Thyroid gland (tissue), 4 donors: ENCODE measurements around the gene FRMD4B. TPM values are rescaled to one million over a fixed set of nuclear protein-coding genes. Genes with fewer than 3 reads are reported as not detected.

ENCODE experiments used
- DNase-seq, 2 donors: peaks; one replicate each; pipeline ENCODE4 v3.0.0-alpha.2; 2019
- H3K27ac ChIP-seq, 3 donors: fragments of 200-600 bp; sonication (generic); 1 replicate in 2 of 3; 2 replicates in 1 of 3; pipeline ENCODE4 v1.5.1; 2016 to 2019; ENCODE audit warnings: mild to moderate bottlenecking in 1 of 3, moderate library complexity in 1 of 3
- H3K27me3 ChIP-seq: fragments of 200-600 bp; sonication (generic); one replicate; pipeline ENCODE4 v1.5.1; 2019
- H3K36me3 ChIP-seq, 2 donors: fragments of 200-600 bp; sonication (generic); one replicate each; pipeline ENCODE4 v1.5.1; 2016 to 2019
- H3K4me1 ChIP-seq, 2 donors: fragments of 200-600 bp; sonication (generic); one replicate each; pipeline ENCODE4 v1.5.1; 2017 to 2019
- H3K4me3 ChIP-seq, 3 donors: fragments of 200-600 bp; sonication (generic); replicated peaks in 1 of 3; 1 replicate in 2 of 3; 2 replicates in 1 of 3; pipeline ENCODE4 v1.5.1; 2016; ENCODE audit warnings: mild to moderate bottlenecking in 1 of 3
- H3K9me3 ChIP-seq: fragments of 200-600 bp; sonication (generic); one replicate; pipeline ENCODE4 v1.5.1; 2017
- CTCF ChIP-seq, 6 experiments: fragments of 200-600 bp in 3 of 6; fragments of 450-650 bp in 3 of 6; sonication (generic) in 3 of 6; IDR thresholded peaks; one replicate each; pipeline ENCODE4 v1.5.1; 2016 to 2019; ENCODE audit warnings: antibody characterized with exemption in 6 of 6, mild to moderate bottlenecking in 2 of 6, inconsistent platforms in 1 of 6, moderate library complexity in 1 of 6
- POLR2A ChIP-seq, 2 donors: fragments of 450-650 bp; IDR thresholded peaks; one replicate each; pipeline ENCODE4 v1.6.1; 2017; ENCODE audit warnings: antibody characterized with exemption in 2 of 2, mild to moderate bottlenecking in 2 of 2, moderate library complexity in 1 of 2
- WGBS, 2 donors: methylation state at CpG; one replicate each; pipeline ENCODE4 v1.1.5; 2017; 5-methylcytosine and 5-hydroxymethylcytosine counted together
- intact Hi-C: fragments of 100-400 bp; cut with DNase I; formaldehyde crosslinking; loops from one replicate; pipeline ENCODE4 v1.15.1; 2023
- total RNA-seq, 4 donors: library from RNA; depleted of rRNA; stranded (reverse); fragments of >200 nt; gene quantifications; one replicate each; pipeline ENCODE4 v1.2.3, GENCODE V29; 2016

Gene FRMD4B
- total RNA-seq, 4 donors from 2014 or later = 109 to 224 (median 161) TPM

GRCh38 chr3:69130689-69131088 is 255.2 kb downstream of the FRMD4B start:
- no peaks in the 10 kb centered on the region for H3K27me3 ChIP-seq
- H3K9me3 ChIP-seq = no peaks in the 10 kb centered on the region
- TF ChIP-seq CTCF (IDR thresholded peaks at IDR 0.05) (no peak), POLR2A (IDR thresholded peaks at IDR 0.05) (no peak)
- no peaks in the 10 kb centered on the region for H3K36me3 ChIP-seq
- DNase-seq = no peak
- intact Hi-C loops = no loop called here
- H3K4me3 ChIP-seq = no peak overlapping the region
- H3K27ac ChIP-seq = no peak overlapping the region
- H3K4me1 ChIP-seq = no peaks in the 10 kb centered on the region

GRCh38 chr3:69129531-69129930 is 256.4 kb downstream of the FRMD4B start:
- no peaks in the 10 kb centered on the region for H3K36me3 ChIP-seq
- WGBS, 2 donors = 61 to 75% methylated on average over 1 of the region's 1 CpG
- no peaks in the 10 kb centered on the region for H3K27me3 ChIP-seq
- H3K9me3 ChIP-seq = no peaks in the 10 kb centered on the region
- H3K4me1 ChIP-seq = no peaks in the 10 kb centered on the region
- TF ChIP-seq CTCF (IDR thresholded peaks at IDR 0.05) (no peak), POLR2A (IDR thresholded peaks at IDR 0.05) (no peak)
- intact Hi-C loops = no loop called here
- H3K4me3 ChIP-seq = no peak overlapping the region
- DNase-seq = no peak
- H3K27ac ChIP-seq = no peak overlapping the region

- TF ChIP-seq POLR2A (IDR thresholded peaks at IDR 0.05) (no peak), CTCF (IDR thresholded peaks at IDR 0.05) (no peak)
- H3K4me3 ChIP-seq = no peak overlapping the region
- no peak for DNase-seq
- H3K27ac ChIP-seq = no peak overlapping the region
- no peaks in the 10 kb centered on the region for H3K36me3 ChIP-seq
- no peaks in the 10 kb centered on the region for H3K4me1 ChIP-seq
- H3K27me3 ChIP-seq = no peaks in the 10 kb centered on the region
- H3K9me3 ChIP-seq = no peaks in the 10 kb centered on the region
- intact Hi-C loops = no loop called here
Observed at GRCh38 chr3:69128509-69128908, 257.4 kb downstream of the FRMD4B start.

GRCh38 chr3:69126999-69127398 is 258.9 kb downstream of the FRMD4B start:
- no peak for DNase-seq
- Histone ChIP-seq H3K36me3 (no peaks in the 10 kb centered on the region), H3K27ac (no peak overlapping the region), H3K4me3 (no peak overlapping the region), H3K4me1 (no peaks in the 10 kb centered on the region), H3K27me3 (no peaks in the 10 kb centered on the region), H3K9me3 (no peaks in the 10 kb centered on the region)
- WGBS, 2 donors = 93% methylated on average over 2 of the region's 2 CpGs
- intact Hi-C loops = no loop called here
- TF ChIP-seq POLR2A (IDR thresholded peaks at IDR 0.05) = no peak
- TF ChIP-seq CTCF (IDR thresholded peaks at IDR 0.05) = no peak

GRCh38 chr3:69126216-69126615 is 259.7 kb downstream of the FRMD4B start:
- Histone ChIP-seq H3K27ac (no peak overlapping the region), H3K27me3 (no peaks in the 10 kb centered on the region), H3K4me1 (no peaks in the 10 kb centered on the region), H3K9me3 (no peaks in the 10 kb centered on the region), H3K4me3 (no peak overlapping the region), H3K36me3 (no peaks in the 10 kb centered on the region)
- no peak for DNase-seq
- 85 to 89% methylated on average over 3 of the region's 3 CpGs for WGBS, 2 donors
- intact Hi-C loops = no loop called here
- no peak for TF ChIP-seq POLR2A (IDR thresholded peaks at IDR 0.05)
- TF ChIP-seq CTCF (IDR thresholded peaks at IDR 0.05) = no peak
